HT1080 (cell line): ENCODE measurements around the gene PKP1. TPM values are rescaled to one million over a fixed set of nuclear protein-coding genes. Genes with fewer than 3 reads are reported as not detected.

Experiments used
- DNase-seq: peaks from one replicate; pipeline ENCODE4 v3.0.0-alpha.2; 2015; ENCODE audit warnings: low read depth
- total RNA-seq: library from RNA; depleted of rRNA; stranded (reverse); fragments of >200 nt; shearing (Covaris generic); gene quantifications from 2 replicates; pipeline ENCODE4 v1.2.3, GENCODE V29; 2014

Gene PKP1
- total RNA-seq, 1 experiment from 2014 or later, result not detected

DNA sequence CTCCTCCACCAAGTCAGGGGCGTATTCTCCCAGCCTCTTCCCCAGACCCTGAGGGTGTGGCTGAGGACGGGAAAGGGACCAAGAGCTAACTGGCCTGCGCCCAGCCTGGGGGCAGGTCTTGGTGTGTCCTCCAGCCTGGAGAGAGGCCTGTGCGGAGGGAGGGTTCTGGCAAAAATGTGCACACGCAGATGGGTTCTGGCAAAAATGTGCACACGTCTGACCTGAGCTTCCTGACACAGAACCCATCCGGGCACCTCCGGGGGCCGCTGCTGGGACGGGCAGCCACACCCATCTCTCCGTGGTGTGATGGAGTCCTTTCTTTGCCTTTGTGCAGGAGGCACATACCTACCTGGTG is 23.1 kb upstream of the PKP1 start:
- no peak for DNase-seq

DNA sequence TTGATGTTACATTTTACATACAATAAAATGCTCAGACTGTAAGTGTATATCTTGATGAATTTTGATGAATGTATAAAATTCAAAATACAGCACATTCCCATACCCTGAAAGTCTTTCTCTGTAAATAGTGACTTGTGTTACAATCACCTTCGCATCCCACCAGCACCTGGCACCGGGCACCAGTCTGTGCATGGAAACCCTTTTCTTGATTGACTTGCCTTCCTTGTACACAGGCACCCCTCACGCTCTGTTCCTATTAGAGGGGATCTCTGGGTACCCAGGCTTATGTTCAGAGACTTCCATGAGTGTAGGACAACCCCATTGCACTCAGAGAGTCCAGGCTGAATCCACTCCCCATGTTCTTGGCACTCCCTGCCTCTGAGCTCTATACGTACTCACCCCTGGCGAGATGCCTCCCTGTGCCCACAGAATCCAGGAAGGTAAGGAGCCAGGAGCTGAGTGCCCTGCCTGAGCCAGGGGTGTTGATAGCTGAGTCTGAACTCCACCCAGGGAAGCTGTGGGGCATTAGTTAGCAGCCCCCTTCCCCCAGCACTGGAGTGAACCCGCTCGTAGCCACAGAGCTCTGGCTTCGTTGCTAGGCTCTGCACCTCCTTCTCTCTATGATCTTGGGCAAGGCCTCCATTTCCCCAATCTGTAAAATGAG is 22.5 kb upstream of the PKP1 start:
- no peak for DNase-seq

DNA sequence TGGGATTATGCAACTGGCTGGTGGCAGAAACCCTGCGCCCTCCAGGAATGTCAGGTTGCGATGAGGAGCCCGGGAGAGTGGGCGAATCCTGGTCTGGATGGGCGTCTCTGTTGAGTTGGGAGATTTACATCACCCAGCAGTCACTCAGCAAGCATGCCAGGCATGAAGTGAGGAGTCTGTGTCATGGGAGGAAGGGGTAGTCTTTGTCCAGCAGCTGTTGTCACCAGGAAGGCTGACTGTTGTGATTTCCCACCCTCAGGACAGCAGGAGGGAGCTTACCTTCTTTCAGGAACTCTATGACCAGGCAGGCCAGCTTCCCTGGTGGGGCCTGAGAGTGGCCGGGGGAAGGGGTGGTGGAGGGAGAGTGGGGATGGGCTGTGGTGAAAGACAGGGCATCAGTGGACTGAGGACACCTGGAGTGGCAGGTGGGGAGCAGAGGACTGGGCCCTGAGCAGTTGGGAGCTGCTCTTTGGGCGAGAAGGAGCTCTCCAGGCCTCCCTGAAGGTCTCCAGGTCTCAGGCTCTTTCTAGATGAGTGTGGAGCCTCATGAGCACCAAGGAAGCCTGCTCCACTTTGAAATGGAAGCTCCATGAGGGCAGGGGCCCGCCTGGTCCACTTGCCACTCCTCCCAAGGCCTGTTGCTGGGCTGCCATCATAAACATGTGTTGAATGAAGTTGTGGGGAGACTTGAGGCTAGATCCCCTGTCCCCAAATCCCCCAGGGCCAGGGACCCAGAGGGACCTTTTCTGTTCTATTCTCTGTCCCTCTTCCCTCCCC is 21.3 kb upstream of the PKP1 start:
- no peak for DNase-seq

DNA sequence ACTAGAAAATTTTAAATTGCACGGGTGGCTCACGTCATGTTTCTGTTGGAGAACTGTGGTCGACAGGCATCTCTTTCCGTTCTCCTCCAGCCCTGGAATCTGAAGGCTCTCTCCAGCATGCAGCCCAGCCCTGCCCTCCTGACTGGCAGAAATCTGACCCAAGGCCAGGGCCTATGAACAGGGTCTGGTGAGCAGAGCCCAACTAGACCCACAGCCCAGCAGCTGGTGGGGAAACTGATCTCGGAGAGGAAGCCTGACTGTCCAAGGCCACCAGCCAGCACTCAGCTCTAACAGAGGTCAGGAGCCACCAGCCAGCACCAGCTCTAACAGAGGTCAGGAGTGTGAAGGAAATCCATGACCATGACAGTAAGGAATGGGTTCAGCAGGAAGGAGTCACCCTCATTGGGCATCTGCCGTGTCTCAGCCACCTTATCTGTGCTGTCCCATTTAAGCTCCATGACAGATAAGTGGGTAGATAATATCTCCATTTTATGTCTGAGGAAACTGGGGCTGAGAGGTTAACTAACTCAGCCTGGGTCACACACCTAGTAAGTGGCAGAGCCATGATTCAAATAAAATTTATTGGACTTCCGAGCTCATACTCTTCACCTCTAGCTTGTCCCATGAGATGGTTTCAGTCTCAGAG is 20.2 kb upstream of the PKP1 start:
- no peak for DNase-seq

DNA sequence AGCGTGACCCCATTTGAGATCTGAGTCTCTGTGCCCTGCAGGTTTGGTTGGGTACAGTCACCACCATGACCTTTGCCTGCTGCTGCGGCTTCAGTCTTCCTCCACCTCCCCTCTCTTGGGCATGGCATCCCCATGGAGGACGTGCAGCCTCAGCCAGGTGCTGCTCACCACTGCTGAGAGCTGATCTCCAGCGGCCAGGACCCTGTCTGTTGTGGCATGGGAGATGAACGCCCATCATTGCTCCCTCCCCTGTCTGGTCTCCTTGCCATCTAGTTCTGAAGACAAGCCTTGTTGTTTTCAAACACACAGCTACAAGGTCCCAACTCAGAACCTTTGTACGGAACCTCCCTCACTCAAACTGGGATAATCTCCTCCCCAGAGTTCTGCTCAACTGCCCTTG is 19.2 kb upstream of the PKP1 start:
- no peak for DNase-seq

DNA sequence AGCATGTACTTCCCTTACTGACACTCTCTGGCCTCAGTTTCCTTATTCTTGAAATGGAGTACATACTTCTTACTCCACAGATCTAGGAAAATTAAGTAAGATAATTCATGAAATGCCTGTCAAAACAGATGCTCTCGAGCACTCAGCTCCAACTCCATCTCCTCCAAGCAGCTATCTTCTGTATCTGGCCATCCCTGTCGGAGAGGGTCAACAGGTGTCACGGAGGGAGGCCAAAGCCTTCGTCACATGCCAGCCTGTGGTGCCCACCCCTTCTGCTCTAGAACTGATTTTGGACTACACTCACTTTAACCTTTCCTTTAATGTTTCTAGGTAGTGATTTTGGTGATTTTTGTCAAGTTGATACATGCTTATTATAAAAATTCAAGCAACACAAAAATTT is 18.8 kb upstream of the PKP1 start:
- no peak for DNase-seq

DNA sequence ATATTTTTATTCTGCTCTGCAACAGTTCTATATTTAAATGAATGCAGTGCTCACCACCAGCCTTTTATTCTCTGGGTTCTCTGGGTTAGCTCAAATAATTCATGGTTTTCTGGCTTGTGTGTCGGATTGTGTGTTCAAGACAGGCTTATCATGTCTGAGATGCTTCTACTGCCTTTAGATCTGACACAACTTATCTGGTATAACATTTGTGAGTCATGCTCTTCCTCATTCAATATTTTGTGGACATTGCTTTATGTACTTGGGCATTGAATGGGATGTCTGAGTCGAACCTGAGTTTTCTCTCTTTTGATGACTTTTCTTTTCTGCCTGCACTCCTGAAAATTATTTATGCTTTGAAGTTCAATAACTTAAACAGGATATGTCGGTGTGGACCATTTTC is 17.6 kb upstream of the PKP1 start:
- DNase-seq, result peak; percentile 55

DNA sequence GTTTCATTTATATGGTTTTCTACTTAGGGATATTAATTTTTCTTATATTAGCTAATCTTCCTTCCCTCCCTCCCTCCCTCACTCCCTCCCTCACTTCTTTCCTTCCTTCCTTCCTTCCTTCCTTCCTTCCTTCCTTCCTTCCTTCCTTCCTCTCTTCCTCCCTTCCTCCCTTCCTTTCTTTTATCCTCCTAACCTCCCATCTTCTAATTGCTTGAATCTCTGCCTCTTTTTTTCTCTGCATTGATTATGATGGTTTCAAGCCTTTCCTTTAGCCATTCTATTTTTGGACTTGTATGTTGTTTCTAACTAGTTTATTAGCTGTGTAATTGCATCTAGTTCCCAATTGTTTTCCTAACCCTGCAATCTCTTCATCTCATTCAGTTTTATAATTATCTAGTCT is 17.0 kb upstream of the PKP1 start:
- DNase-seq, result no peak

DNA sequence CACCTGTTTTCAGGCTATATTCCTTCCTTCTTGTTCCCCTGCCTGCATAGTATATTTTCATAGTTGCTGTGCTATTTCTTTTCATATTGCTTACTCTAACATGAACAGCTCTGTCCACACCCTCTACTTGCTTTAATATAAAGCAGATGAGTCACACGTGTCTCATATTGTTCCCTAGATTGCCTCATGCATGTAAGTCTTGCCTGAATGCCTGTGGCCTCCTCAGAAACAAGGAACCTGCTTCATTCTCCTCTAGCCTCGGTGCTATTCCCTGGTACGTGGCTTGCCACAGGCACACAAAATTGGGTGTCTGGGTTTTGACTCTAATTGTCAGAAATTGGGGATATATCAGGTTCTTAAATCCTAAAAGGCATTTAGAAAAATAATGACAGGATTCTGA is 16.5 kb upstream of the PKP1 start:
- peak; percentile 90 for DNase-seq

DNA sequence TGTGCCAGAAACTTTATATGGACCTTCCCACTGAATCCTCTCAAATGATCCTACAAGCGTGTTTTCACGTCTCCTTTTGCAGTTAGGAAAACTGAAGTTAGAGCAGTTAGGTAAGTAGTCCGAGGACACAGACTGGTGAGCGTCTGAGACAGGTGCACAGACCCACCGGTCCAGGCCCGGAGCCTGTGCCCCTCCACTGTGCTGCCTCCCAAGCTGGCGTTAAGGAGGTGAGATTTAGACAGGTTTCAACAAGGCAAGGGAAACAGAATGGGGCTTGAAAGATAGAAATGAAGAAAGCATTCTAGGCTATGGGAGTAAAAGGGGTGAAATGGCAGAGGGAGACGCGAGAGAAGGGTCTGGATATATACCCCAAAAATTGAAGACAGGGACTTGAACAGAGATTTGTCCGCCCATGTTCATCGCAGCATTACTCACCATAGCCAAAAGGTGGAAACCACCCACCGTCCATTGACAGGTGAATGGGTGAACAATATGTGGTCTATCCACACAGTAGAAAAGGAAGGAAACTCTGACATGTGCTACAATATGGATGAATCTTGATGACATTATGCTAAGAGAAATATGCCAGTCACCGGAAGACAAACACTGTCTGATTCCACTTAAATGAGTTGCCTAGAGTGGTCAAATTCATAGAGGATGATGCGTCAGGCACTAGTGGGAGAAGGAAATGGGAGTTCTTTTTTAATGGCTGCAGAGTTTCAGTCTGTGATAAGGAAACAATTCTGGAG is 15.7 kb upstream of the PKP1 start:
- peak; percentile 89 for DNase-seq

DNA sequence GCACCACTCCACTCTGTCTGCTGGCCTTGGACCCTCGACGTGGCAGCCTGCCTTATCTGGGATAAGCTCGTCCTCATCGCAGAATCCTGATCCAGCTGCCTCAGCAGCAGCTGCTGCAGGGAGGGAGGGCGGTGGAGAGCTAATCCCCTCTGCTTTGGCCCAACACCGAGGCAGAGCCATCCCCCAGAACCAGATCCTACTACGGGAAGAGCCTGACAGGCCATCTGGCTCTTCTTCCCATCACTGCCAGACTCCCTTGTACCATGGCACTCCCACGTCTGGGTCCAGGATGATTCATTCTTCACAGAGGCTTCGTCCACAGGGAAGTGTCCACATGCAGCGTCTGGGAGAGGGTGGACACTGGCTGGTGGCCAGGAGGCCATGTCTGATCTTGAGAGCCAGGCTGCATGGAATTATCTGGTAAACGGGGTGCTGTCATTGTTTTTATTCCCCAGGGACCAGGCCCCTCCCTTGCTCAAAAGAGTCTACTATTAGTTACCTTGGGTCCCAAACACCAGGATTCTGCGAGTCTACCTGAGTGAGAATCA is 14.6 kb upstream of the PKP1 start:
- DNase-seq, result peak; percentile 77

DNA sequence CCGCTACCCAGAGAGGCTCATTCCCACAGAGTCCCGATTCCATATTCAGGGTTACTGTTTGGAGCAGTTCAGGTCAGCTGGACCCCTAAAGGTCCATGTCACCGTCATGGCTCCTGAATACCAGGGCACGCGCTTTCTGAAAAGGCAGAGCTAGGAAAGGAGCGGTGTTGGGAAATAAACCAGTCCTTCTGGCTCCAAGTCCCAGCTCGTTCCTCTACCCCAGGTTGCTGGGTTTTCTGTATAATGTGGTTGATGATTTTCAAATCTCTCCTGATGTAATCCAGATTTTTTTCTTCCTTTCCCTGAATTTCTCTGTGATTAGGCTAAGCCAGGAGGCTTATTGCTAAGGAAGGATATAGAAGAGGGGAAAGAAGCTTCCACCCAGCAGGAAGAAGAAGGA is 14.0 kb upstream of the PKP1 start:
- DNase-seq, result no peak

DNA sequence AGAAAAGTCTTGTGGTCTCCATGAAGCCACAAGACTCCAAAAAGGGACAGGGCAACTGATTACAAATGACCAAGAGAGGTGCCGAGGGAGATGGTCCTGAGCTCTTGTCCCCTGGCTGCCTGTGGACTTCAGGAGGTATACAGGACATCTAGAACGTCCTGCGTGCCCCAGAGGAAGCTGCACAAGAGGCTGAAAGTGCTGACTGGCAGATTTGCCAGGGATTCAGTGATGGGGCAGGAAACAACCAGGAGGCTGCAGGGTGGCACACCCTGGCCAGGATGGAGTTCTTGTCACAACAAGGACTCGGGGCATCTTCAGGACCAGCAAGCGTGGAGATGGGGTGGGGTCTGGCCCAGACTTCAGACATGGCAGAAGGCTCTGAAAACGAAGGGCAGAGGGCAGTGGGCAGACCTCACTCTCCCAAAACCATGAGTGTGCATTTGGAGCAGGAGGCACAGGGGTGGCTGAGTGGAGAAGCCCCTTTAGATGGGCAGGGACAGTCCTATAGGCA is 13.4 kb upstream of the PKP1 start:
- no peak for DNase-seq

DNA sequence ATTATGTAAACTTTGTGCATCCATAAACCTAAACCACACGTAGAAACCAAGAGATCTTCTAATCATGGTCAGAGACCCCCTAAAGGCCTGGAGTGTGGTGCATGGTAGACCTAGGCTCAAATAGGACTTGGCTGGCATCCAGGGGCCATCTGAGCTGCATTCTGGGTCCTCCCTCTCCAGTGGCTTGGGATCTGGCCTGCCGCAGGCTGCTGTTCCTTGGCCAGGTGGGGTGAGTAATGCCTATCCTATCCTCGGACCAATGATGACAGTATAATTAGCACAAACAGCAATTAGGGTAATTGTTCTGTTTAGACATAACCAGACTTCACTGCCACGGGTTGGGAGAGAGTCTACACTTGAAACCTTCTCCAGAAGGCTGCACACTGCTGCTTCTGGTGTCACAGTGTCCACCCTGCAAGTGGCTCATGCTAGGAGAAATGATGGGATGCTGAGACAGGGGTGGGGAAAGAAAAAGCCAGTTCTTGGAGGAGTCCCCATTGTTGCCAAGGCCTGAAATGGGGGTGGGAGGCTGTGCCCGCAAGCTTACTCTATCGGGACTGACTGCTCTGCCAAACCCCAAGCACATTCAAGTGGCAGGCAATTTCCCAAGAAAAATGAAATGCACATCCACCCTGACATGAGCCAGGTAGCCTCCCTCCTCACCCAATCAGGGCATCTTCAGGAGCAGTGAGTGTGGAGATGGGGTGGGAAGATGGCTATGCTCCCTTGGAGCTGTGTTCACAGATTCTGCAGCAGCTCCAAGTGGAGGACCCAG is 12.5 kb upstream of the PKP1 start:
- no peak for DNase-seq

DNA sequence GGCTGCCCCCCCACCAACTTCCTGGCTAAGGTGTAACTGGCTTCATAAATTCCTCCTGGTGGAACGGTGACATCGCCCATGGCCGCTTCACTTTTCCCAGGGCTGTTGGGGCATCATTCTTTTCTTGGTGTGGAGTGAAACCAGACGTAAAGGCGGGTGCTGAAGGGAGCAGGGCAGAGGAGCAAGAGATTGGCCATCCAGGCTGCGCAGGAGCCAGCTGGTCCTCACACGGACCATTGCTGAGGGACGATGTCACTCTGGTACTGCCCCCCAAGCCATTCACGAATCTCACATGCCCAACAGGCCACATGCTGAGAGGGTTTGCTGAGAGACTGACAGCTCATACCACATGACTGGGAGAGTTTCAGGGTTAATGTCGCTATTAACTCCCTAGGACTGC is 10.5 kb upstream of the PKP1 start:
- no peak for DNase-seq

DNA sequence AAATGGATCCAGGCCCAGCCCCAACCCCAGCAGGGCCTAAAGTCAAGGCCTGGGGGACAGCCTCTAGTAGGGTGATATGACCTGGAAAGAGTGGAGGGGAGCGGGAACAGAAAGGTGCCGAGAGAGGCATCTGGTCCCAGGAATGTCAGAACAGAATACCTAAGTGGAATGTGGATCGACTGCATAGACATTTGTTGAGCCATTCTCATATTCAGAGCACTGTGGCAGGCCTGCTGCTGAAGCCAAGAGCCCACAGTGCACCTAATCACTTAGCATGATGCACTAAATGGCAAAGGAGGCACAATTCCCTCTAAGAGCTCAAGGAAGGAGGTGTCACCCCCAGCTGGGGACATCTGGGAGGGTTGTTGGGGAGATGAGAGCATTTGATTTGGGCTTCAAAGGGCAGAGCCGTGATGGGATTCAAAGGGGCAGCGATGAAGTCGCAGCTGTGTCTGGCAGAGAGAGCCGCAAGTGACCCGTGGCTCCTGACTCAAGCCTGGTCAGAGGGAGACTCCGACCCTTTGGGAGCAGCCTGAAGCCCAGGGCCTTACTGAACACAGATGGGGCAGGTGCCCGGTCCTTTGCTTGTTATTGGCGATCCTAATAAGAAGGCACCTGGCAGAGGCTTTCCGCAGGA is 8.6 kb upstream of the PKP1 start:
- no peak for DNase-seq

DNA sequence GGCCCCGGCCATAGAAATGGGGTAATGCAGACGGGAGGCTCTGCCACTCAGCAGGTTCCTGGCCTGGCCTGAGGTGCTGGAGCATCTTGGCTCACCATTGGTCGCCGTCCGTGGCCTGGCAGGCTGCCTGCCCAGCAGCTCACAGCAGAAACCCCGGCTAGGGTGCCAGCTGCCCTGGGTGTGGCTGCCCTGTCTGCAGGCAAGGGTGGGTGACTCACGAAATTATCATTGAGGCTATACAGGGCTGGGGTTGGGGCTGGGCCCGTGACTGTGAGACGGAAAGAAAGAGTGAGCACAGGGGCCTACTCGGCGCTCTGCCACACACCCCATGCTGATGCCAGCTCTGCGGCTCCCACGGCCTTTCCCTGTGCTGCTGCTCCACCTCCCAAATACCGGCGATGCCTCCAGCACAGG is 8.0 kb upstream of the PKP1 start:
- DNase-seq, result peak; percentile 98

DNA sequence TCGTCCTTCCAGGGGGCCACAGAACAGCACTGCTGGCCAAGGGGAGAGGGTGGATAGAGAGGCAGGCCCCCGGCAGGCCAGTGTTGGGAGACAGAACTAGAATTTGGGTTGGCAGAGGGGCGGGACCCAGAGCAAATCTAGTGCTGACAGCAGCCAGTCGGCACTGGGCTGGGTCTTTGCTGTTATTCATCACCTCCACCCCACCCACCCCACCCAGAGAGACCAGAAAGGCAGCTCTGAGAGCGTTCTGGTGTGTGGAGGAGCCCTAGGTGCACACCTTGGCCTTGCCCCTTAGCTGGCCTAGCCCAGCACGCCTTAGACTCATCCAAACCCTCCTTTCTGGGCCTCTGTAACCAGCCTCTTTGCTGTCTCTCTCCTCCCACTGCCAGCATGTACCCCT is 6.4 kb upstream of the PKP1 start:
- no peak for DNase-seq

DNA sequence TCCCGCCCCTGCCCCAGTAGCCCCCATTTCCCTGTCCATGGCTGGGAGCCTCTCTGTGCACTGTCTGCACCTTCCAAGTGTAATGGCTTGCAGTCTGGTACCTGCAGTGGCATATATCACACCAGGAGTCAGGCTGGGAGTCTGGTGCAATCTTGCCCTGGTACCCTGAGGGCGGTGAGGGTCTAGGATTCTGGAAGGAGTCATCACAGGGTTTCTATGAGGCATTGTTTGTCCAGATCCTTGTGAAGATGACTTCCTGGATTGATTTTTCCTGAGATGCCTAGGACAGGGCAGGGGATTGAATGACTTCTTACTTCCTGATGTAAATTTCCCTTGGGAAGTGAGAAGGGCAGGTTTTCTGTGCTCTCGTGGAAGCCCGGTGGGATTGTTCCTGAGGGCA is 5.9 kb upstream of the PKP1 start:
- DNase-seq, result no peak

DNA sequence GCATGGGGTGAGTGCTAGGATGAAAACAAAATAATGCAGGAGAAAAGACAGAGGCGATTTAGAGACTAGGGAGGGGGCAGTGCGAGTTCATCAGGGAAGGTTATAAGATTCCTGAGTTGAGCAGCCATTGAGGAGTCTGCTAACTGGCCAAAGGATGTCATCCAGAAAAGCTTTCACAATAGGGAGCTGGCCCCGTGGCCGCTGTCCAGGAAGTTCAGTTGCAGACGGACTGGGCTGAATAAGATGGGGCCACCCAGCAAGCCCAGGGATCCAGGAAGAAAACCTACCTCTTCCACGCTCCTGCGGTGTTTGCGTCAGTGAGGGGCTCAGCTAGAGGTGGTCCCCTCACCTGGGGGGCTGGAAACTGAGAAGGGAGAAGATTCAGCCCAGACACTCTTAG is 4.0 kb upstream of the PKP1 start:
- DNase-seq, result no peak
